ENCODE results near the gene C2orf76.

DNA sequence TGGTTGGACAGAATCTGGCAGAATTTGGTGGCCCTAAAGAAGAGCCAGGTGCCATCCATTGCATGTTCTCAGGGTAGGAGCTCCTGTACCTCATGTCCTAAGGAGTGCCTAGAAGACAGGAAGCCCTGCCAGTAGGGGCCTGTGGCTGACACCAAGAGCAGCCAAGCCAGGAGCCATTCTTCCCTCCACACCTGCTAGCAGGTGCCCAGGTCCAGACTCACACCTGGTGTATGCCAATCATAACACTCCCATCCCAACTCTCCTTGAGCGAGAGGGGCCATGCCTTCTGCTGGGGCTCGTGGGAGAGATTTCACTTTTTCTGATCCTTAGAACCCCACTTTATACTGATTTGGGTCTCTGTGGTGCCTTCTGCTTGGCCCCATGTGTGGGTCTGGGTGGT lies 38.5 kb upstream of the C2orf76 start:
- TF ChIP-seq, protein P1, sequence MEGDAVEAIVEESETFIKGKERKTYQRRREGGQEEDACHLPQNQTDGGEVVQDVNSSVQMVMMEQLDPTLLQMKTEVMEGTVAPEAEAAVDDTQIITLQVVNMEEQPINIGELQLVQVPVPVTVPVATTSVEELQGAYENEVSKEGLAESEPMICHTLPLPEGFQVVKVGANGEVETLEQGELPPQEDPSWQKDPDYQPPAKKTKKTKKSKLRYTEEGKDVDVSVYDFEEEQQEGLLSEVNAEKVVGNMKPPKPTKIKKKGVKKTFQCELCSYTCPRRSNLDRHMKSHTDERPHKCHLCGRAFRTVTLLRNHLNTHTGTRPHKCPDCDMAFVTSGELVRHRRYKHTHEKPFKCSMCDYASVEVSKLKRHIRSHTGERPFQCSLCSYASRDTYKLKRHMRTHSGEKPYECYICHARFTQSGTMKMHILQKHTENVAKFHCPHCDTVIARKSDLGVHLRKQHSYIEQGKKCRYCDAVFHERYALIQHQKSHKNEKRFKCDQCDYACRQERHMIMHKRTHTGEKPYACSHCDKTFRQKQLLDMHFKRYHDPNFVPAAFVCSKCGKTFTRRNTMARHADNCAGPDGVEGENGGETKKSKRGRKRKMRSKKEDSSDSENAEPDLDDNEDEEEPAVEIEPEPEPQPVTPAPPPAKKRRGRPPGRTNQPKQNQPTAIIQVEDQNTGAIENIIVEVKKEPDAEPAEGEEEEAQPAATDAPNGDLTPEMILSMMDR (IDR thresholded peaks at IDR 0.05) = no peak
- TF ChIP-seq, protein P2, sequence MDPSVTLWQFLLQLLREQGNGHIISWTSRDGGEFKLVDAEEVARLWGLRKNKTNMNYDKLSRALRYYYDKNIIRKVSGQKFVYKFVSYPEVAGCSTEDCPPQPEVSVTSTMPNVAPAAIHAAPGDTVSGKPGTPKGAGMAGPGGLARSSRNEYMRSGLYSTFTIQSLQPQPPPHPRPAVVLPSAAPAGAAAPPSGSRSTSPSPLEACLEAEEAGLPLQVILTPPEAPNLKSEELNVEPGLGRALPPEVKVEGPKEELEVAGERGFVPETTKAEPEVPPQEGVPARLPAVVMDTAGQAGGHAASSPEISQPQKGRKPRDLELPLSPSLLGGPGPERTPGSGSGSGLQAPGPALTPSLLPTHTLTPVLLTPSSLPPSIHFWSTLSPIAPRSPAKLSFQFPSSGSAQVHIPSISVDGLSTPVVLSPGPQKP (IDR thresholded peaks at IDR 0.05; ENCODE audit: low read depth, low read length) = no peak
- TF ChIP-seq NFE2L2 (conservative IDR thresholded peaks at IDR 0.05; ENCODE audit: low read length) = no peak
- TF ChIP-seq RAD21 (conservative IDR thresholded peaks at IDR 0.05 in 1 of 2, IDR thresholded peaks at IDR 0.05 in 1 of 2) = no peak
- no peak for TF ChIP-seq POLR2A (IDR thresholded peaks at IDR 0.05; ENCODE audit: low read length)
- no peak for TF ChIP-seq POLR2AphosphoS2 (conservative IDR thresholded peaks at IDR 0.05; ENCODE audit: low read length)
- no peak for TF ChIP-seq CBX2 (IDR thresholded peaks at IDR 0.05; ENCODE audit: borderline replicate concordance, low read depth)
- no peak for TF ChIP-seq CHD4 (IDR thresholded peaks at IDR 0.05; ENCODE audit: borderline replicate concordance)
- no peak for TF ChIP-seq JUN (IDR thresholded peaks at IDR 0.05)
- no peak for TF ChIP-seq FOXS1 (CRISPR knock-in tag; IDR thresholded peaks at IDR 0.05)
- TF ChIP-seq RCOR1 (IDR thresholded peaks at IDR 0.05; ENCODE audit: low read depth, low read length) = no peak
- TF ChIP-seq ZNF302 (CRISPR knock-in tag; IDR thresholded peaks at IDR 0.05) = no peak

Data from A549 (cell line).